Measurements from ENCODE around the gene TRIM43. TPM values are rescaled to one million over a fixed set of nuclear protein-coding genes. Genes with fewer than 3 reads are reported as not detected.
"Not testable (repeated sequence)": the region's sequence is repeated elsewhere in the genome, so short reads cannot be mapped to it uniquely, and the experiment has no call there.

Gene TRIM43
- total RNA-seq: not detected

DNA sequence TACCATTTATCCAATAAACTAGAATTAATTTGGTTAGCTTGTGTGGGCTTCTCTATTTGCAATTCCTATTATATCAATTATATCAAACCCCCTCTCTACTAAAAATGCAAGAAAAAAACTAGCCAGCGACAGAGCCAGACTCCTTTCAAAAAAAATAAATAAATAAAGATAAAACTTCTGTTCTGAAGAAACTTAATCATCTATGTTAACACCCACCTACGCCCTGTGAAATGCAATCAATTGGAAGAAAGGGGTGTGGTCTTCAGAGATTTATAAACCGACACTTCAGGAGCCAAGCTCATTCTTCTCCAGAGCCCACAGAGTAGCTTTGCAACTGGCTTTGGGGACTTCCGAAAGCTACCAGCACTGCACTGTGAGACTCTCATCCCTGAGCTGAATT, at the start of gene TRIM43:
TRIM43 (plus strand) TSS at position 301 of the 400 bp plus-strand sequence. CDS start 2,023 bp downstream, outside the sequence.
- ATAC-seq: not testable (repeated sequence)

DNA sequence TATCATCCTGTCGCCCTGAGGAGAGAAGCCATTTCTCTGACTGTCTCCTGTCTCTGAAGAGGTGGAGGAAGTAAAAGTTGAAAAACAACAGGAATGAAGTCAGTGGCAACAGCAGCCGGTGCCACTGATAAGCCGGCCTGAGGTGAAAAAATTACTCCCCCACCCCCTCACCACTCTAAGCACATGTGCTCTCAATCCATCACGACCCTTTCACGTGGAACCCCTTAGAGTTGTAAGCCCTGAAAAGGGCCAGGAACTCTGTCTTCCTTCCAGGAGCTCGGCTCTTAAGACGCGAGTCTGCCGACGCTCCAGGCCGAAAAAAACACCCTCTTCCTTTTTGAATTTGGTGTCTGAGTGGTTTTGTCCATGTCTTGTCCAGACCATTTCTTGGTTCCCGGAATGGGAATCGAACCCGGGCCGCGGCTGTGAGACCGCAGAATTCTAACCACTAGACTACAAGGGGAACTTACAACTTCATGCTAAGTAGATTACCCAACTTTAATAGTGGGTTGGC, 40.7 kb upstream of the TRIM43 start:
- no peak for ATAC-seq

DNA sequence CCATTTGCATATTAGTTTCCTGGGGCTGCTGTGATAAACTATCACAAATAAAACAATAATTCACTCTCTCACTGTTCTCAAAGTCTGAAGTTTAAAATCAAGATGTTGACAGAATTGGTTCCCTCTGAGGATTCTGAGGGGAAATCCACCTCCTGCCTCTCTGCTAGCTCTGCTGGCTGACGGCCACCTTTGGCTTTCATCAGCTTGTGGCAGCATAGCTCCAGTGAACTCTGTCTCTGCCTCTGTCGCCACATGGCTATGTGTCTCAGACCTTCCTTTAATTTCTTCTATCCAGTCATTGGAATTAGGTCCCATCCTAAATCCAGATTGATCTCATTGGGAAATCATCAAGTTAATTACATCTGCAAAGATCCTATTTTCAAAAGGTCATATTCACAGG, 38.9 kb upstream of the TRIM43 start:
- no peak for ATAC-seq

DNA sequence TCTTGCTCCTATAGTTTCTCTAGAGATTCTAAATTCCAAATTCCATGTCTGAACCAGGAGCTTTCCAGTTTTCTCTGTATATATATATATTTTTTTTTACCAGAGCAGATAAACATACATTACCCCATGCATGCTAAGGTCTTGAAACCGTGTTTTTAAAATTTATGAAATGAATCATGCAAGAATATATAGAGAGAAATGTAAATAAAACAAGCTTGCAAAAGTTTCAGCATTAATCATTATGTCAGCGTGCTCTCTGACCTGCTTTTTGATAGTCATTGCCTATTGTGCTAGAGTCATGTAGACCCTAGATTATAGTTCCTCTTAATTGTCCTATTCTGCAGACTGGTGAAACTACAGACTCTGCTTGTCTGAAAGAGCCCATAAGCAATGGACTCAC, 22.6 kb upstream of the TRIM43 start:
- no peak for ATAC-seq

DNA sequence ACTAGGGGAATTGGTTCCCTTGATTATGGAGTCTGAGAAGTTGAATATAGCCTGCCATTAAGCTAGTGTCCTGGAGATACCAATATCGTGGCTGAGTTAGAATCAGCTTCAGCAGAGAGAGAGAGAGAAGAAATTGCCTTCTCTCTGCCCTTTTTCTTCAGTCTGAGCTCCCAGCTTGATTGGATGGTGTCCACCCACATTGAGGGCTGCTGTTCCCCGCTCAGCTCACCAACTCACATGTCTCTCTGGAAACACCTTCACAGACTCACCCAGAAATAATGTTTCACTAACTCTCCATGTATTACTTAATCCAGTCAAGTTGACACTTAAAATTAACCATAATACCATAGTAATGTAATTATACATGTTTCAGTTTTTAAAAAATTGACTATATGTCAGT, 17.9 kb upstream of the TRIM43 start:
- ATAC-seq: no peak

DNA sequence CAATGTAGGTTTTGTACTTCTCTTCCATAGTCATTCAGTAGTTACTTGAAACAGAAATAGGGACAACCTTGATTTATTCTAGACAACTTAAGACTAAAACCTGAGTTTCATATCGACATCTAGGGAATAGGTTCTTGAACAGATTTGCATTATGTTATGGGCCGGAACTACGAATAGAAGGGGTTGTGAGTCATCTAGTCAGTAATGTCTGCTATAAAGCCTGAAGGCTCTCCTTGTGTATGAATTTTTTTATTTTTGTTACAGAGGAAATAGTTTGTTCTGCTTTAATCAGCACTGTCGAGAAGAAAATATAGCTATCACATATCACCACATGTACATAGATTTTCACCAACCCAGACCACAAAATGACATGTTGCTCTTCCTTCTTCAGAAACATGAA, 17.3 kb upstream of the TRIM43 start:
- ATAC-seq: no peak

DNA sequence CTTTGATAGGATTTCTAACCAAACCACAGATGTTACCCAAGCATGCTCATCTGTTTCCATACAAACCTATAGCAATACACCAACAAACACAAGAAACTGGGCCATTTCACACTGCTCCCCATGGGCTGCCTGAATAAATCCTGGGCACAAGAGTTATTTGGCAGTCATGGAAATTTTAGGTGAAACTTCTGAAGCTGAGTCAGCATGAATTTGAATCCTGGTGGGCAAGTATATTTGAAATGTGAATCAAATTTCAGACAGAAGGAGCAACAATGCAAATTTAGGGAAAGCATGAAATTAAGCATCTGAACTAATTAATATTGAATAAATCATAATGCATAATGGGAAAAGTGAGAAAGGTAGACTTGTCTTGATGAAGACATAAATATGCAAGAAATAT, 15.9 kb upstream of the TRIM43 start:
- no peak for ATAC-seq

DNA sequence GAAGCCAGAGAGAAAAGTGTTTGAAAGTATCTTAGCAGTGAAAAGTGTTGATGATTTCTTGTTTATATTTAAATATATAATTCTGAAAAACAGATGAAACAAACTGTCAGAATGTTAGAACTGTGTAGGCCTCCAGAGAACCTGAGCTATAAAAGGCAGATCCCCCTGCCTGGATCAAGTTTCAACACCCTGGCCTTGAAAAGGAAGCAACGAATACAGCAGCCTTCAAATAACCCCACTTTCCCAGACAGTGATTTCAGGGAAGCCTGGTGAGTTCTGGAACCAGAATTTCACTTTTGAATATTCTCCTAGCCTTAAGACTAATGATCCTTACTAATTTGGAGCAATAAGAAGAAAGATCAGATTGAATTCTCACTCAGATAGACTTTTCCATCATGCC, 13.3 kb upstream of the TRIM43 start:
- ATAC-seq: no peak

DNA sequence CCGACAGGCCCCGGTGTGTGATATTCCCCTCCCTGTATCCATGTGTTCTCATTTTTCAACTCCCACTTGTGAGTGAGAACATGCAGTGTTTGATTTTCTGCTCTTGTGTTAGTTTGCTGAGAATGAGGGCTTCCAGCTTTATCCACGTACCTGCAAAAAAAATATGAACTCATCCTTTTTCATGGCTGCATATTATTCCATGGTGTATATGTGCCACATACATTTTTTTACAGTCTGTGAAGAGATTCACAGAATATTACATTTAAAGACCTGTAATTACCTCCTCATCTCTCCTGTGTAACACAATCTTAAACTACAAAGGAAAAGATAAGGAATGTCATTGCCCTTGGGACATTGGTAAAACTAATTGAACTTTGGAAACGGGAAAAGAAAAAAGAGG, 8.3 kb upstream of the TRIM43 start:
- ATAC-seq: not testable (repeated sequence)

DNA sequence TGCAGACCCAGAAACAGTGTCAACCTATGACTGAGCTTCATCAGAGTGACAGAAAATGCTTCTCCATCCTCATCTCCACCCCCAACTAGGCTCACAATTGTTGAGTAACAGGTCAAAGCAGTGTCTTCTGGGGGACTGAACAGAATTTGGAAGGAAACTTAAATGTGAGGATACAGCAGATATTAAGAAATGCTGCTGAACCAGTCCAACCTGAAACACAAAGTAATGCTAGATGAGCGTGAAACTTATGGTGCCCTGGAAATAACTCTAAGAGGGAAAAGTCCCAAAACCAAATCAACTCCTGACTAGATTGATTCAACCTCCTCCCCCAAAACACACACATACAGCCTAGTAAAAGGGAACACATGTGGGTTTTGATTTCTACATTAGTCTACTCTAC, 7.5 kb upstream of the TRIM43 start:
- not testable (repeated sequence) for ATAC-seq

DNA sequence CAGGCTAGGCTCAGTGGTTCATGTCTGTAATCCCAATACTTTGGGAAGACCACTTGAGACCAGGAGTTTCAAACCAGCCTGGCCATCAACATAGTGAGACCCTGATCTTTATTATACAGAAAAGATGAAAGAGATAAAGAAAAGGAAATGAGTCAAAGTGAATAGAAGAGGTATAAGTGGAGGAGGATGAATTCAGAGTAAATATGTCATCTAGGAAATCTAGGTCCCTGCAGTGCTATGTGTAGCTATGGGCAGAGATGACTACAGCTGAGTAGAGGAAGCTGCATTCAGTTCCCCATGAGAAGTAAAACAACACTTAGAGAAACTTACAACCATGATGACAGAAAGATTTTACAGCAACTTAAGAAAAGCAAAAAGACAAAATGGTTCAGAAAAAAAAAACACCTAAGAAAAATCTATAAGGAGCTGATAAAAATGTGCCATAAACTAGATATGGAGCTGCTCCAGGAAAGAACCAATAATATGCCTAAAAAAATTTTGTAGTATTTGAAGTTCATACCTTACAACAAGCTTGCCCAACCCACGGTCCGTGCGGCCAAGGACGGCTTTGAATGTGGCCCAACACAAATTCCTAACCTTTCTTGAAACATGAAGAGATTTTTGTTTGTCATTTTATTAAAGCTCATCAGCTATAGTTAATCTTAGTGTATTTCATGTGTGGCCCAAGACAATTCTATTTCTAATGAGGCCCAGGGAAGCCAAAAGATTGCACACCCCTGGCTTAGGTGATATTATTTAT, 1.8 kb upstream of the TRIM43 start:
- ATAC-seq: not testable (repeated sequence)

DNA sequence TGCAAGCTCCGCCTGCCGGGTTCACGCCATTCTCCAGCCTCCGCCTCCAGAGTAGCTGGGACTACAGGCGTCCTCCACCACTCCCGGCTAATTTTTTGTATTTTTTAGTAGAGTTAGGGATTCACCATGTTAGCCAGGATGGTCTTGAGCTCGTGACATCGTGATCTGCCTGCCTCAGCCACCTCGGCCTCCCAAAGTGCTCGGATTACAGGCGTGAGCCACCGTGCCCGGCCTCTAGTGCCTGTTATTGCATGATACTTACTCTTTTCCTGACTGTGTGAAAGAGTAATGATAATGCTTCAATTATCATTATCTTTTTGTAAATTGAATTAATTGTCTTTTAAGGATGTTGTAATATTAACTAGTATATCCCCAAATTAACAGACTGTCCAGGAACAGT, 1.2 kb downstream of the TRIM43 start:
- not testable (repeated sequence) for ATAC-seq

DNA sequence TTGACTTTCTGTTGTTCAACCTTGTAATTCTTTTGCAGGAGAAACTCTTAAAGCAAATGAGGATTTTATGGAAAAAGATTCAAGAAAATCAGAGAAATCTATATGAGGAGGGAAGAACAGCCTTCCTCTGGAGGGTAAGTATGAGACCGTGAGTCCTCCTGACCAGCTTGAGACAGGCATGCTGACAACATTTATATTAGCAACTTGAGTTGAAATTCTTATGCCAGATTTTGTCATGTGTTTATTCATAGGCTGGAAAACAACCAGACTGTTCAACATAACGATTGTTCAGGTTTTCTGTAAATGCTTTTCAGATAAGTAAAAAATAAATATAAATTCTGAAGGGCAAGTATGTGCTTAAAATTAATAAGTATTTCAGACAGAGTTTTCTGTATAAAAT, 3.2 kb downstream of the TRIM43 start:
- ATAC-seq: not testable (repeated sequence)

DNA sequence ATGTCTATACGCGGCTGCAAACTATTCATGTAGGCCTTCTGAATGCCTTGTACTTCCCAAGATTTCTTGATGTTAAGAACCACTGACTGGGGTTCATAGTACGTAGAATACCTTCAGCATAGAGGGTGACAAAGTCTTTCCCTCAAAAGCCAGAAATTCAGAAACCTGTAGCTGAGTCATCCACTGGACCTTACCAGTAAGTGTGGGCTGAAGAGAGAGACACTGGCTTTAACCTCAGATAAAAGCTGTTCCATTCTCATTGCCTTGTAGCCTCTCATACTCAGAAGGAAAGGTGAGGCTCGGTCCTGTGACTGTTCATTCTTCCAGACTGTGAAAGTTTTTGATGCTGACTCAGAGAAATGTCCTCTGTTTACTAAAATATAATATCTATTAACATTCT, 9.5 kb downstream of the TRIM43 start:
- ATAC-seq: not testable (repeated sequence)

DNA sequence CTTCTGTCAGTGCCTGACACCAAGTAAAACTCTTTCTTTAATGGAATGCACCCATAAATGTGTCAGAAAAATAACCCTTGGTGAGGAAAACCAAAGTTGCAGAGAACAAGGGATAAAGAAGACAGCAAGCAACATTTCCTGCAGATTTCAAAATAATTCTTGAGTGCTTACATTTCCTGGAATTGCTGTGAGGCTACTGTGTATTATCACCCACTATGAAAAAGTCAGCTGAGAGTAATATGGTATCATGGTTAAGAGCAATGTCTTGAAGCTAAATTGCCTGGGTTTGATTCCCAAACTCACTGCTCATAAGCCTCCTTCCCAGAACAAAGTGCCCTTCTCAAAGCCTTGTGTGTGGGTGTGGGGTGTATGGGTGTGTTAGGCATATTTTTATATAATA, 10.3 kb downstream of the TRIM43 start:
- ATAC-seq: not testable (repeated sequence)

DNA sequence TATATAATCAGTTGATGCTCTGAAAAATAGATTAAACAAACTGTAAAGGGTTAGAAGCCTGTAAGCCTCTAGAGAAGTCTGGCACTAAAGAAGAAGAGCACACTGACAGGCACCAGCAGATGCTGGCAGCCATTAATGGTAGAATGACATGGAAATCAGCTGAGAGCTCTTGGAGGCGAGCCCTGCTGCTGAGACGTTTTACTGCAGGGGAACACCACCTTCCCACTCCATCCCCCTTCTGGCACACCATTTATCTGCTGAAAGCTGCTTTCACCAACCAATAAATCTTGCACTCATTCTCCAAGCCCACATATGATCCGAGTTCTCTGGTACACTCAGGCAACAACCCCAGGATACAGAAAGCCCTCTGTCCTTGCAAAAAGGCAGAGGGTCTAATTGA, 16.6 kb downstream of the TRIM43 start:
- not testable (repeated sequence) for ATAC-seq

DNA sequence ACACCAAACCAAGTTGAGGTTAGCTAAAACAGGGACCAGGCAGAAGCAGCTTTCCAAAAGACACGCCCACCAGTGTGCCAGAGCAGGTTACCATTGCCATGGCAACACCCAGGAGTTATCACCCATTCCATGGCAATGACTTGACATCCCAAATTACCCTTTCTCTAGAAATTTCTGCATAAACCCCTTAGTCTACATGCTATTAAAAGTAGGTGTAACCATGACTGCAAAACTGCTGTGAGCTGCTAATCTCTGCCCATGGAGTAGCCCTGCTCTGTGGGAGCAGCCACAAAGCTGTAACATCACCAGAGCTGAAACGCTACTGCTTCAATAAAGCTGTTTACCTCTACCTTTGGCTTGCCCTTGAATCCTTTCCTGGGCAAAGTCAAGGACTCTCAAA, 18.0 kb downstream of the TRIM43 start:
- not testable (repeated sequence) for ATAC-seq

DNA sequence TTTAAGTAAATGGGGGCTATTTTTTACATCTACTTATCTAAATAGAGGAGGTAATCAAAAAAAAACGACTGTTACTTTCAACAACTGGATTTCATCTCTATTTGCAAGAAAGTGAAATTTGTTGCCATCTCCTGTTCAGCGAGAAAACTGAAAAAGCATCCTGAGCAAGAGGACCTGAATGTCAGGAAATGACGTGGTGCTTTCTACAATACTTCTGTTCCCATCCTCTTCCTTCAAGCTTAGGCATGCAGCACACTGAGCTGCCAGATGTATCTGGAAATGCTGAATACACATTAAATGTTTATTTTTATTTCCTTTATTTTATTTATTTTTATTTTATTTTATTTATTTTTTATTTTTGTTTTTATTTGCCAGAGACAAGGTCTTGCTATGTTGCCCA, 21.2 kb downstream of the TRIM43 start:
- not testable (repeated sequence) for ATAC-seq

DNA sequence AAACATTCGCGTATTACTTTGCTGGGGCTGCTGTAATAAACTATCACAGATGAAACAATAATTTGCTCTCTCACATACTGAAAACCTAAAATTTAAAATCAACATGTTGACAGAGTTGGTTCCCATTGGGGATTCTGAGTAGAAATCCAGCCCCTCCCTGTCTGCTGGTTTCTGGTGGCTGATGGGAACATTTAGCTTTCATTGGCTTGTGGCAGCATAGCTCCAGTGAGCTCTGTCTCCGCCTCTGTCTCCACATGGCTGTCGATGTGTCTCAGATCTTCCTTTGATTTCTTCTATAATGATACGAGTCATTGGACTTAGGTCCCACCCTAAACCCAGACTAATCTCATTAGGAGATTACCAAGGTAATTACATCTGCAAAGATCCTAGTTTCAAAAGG, 30.9 kb downstream of the TRIM43 start:
- not testable (repeated sequence) for ATAC-seq

DNA sequence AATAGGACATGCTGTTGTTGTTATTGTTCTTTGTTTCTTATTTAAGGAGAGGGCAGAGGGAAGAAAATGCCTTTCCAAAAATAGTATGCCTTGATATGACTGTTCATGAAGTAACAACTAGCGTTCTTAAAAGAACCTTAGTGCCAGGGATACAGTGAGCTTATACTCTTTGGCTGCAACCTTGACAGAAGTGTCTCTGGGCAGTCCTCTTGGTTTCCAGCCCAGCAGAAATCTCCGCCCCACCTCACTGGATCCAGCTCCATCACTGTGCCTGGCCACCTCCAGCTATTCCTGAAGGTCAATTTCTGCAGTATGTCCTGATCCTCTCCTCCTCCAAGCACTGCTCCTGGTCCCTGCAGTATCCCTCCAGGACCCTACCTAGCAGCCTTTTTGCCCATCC, 39.2 kb downstream of the TRIM43 start:
- ATAC-seq: not testable (repeated sequence)

DNA sequence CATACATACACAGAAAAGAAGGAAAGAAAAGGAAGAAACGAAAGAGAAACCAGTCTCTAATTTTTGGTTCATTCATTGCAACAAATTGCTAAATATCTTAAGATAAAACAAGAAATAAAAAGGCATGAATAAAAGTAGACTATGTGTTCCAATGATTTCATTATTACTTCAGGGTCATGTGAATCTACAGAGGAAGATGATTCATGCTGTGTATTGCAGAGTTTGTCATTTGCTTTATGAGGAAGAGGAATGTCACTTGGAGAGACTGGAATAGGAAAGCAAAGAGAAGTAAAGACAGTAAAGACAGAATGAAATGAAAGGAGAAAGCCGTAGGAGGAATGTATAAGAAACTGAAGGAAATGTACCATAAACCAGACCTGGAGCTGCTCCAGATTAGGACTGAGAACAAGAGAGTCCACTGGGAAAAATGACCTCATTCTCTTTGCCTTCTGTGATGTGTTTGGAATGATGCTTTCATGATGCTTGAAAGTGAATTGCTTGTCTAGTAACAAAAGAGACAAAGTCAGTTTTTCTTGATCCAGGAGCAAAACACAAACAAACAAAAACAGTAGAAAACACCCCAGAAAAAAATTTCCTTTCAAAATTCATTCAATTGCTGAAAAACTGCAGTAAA, 41.9 kb downstream of the TRIM43 start:
- not testable (repeated sequence) for ATAC-seq

DNA sequence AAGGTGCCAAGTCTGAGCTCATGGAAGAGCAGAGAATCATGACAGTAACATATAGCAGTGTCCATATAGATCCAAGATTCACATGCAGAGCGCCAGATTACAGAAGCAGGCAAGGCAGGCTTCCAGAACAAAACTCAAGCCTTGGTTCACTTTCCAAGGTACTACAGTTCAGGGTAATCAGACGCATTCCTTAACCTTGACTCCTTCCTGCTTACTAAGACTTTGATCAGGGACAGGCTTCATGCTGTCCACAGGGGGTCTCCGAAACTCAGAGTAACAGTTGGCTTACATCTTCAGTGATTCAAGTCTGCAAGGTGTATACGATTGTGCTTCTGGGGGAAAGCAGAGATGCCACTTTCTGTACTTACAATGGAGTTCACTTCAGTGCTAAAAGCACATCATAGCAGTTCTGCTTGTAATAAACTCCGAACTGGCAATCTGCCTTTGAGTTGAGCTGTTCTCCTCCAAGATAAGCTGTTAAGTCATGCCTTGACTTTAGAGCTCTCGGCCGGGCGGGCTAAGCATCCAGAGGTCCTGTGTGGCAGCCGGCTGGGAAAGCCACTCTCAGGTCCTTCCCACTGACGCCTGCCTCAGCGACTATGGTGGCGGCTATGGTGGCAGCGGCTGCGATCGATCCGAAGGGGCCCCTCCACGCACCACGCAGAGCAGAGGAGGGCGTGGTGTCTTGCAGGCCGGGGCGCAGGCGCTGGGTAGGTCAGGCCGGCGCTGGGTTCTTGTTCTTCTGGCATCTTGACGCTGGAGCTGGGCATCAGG, 48.9 kb downstream of the TRIM43 start:
- ATAC-seq: not testable (repeated sequence)

DNA sequence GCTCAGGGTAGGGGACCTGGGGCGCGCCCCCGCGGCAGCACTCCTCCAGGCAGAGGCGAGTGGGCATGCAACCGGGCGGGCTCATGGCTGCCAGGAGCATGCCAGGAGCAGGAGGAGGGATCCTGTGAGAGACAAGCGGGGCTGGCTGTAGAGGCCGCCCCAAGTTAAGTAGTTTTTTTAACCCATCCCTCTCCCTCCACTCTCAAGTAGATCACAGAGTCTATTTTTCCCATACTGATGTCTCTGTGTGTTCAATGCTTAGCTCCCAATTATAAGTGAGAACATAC, 49.4 kb downstream of the TRIM43 start:
- not testable (repeated sequence) for ATAC-seq
